GM19035 (cell line): ENCODE measurements around the gene CPLANE2.
"Not testable (repeated sequence)": the region's sequence is repeated elsewhere in the genome, so short reads cannot be mapped to it uniquely, and the experiment has no call there.

Source experiments
- ATAC-seq: cut with Tn5 transposase; IDR thresholded peaks from one replicate; pipeline ENCODE4 v1.9.1; 2021; ENCODE audit not compliant: unreplicated experiment

The CPLANE2 gene

DNA sequence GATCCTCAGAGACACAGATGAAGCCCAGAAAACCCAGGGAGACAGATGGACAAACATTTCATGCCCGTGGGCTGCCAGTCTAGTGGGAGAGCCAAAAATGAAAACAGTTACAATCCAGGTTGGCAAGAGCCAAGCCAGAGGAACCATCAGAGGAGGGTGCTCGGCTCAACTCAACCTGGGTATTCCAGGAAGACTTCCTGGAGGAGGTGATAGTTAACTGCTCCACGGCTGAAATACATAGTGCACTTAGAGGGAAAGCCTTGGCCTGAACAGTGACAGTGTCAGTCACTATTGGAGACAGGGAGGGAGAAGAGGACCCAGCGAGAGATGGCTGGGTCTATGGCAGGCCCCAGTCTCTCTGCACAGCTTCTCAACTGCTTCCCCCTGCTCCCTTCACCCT is 26.4 kb downstream of the CPLANE2 start:
- no peak for ATAC-seq

DNA sequence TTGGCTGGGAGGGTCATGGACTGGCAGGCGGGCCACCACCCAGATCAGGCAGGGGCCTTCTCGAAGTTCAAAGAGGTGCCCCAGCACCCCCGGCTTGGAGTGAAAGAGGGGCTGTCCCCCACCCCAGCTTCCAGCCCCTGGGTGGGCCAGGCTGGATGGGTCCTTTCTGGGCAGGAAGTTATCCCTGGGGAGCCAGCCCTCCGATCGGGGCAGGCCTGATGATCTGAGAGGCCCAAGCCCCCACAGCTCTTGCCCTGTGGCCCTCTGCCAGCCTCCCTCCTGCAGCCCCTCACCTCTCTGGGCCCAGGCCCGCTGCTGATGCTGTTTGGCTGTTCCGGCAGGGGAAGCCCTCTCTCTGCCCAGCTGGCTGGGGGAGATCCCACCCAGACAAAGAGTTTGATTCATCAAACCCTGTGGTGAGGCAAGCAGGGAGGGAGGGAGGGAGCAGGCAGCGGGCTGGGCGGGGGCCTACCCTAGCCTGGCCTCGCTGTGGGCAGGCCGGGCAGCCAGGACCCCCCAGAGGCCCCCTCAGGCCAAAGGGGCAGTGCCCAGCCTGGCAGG is 27.1 kb downstream of the CPLANE2 start:
- ATAC-seq: no peak

DNA sequence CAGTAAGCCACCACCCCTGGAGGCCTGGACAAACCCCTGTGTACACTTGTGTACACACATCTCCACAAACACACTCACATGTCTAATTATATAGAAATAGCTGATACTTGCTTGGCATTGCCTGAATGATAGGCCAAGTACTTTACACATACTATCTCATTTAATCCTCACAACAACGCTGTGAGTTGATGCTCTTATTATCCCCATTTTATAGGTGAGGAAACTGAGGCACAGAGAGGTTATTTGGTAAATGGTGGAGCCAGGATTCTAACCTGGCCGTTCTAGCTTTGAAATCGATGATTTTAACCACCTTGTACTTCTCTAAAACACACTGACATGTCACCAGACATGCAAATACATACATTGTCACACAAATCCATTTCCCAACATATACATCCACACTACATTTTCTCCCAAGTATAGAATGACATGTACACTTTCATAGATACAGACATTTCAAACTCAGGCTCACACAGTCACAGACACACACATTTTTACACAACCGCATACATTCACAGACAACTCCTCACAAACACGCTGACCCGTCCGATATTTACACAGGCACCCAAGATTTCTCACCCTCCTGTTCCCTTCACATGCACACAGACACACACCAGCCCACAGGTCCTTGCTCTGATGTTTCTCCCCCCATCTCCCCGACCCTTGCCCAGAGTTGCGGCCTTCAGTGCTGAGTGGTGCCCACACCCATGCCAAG is 27.7 kb downstream of the CPLANE2 start:
- ATAC-seq: no peak

DNA sequence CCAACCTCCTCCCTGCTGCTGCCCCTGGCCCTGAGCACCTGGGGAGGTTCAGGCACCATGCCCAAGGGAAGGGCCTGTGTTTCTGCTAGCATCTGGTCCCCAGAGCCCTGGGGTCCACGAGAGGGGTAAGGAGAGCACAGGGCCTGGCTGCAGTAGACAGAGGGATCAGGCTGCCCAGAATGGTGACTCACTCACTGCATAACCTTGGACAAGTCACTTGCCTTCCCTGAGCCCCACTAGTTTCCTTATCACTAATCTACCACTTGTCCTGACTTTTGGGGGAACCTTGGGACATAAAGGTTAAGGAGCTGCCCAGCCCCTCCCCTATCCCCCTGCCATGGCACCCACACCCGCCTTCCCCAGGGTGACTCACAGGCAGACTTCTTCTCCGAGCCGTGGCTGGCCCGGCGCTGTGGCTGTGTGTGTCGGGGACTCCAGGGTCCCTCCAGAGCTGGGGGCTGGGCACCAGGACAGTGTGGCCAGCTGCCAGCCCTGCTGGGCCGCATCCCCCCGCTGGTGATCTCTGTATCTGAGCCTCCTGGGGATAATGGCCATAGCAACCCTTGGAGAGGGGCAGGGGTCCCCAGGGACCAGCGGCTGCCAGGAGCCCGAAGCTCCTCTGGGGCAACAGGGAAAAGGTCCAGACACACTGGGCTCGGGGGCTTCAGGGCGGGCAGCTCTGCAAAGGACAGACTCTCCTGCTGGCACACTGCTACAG is 28.6 kb downstream of the CPLANE2 start:
- no peak for ATAC-seq

DNA sequence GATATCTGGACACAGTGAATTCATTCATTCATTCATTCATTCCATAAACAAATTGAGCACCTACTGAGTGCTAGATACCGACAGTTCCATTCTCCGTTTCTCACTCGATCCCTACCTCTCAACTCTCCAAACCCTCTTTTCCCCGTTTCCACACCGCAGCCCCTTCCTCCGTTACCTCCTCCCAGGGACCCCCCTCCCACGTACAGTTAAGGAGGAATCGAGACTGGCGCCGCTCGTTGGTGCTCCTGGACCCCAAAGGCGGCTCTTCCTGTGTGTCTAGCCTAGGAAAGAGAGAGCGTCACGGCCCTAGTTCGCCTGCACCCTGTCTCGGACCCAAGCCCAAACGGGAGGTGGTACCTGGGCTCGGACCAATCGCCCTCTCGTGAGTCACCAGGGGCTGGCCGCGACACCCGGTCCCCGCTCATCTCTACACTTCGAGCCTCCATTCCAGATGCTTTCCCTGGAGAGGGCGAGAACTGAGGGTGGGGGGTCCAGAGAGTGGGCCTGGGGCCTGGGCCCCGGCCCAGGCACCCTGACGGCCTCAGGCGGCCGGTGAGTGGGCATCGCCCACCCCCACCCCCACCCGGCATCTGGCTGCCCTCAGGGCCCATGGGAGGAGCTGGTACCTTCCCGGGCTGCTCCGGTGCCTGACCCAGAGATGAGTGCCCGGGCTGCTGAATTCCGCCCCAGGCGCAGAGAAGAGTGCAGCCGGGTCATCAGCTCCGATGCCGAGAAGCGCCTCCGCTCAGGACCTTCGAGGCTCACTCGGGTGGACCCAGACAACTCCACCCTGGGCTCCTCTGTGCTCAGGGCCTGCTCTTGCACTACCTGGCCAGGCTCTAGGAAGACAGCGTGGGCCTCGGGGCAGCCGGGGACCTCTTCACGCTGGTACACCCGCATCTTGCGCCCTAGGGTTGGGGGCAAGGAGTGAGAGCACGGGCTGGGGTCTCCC is 29.4 kb downstream of the CPLANE2 start:
- ATAC-seq: no peak

DNA sequence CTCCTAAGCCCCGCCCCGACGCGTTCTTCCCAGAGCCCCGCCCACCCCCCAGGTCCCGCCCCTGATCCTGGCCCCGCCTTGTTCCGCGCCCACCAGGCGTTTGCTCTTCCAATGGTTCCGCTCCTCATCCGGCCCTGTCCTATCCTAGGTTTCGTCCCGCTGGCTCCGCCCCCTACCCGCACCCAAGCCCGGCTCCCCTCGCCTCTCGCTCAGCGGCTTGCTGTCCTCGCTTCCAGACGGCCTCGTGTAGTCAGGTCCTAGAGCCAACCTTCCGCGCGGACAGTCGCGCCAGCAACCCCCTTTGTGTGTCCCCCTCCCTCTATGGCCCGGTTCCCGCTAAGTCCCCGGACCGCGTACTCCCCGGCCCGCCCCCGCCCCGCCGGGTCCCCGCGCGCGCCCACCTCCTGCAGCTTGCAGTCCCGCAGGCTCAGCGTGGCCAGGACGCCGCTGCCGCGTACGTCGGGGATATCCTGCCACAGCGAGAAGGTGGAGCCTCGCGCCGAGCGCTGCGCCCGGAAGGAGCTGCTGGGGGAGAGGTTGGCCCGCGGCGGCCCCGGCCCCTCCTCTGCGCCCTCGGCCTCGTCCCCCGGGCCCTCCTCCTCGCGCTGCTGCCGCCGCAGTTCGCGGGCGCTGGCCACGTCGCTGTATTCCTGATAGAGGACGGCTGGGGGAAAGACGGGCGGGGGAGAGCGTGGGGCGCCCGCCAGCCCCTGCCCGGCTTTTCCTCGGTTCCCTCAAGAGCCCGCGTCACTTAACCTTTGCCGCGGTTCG is 30.3 kb downstream of the CPLANE2 start:
- peak; percentile 70 for ATAC-seq

DNA sequence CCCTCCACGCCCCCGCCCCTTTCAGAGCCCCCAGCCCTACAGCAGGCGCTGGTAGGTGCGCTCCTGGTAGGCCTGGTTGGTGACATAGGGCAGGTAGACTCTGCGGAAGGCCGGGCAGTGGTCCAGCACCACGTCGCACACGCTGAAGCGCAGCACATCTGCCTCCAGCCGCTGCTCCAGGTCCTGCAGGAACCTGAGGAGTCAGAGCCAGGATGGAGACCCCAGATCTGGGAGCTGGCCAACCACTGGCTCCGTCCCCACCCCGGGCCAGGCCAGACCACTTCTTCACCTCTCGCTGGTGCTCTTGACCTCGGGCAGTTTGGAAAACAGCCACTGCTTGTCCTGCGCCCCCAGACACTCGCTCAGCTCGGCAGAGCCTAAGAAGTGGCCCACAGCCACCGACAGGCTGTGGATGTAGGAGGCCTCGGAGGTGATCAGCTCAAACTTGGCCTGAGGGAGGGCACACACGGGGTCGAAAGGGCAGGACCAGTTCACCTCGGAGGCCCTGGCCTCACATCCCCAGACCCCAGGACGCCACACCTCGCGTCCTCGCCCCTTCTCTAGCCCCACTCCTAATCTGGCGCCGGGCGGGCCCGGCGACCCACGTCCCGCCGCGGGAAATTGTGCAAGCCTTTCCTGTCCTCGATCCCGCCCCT is 31.0 kb downstream of the CPLANE2 start:
- ATAC-seq: peak; percentile 7

DNA sequence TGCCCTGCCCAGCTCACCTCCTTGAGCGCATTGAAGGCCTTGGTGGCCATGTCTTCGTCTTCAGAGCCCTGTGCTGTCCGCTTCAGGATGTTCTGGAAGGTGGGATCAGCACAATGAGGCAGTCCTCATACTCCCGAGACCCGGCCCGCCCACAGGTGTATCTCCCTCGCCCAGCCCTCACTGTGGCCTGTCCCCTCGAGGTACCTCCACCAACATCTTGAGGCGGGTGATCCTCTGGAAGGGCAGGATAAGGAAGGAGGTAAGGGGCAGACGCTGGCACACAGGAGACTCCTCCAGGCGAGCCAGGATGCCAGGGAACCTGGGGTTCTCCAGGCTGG is 31.7 kb downstream of the CPLANE2 start:
- no peak for ATAC-seq

DNA sequence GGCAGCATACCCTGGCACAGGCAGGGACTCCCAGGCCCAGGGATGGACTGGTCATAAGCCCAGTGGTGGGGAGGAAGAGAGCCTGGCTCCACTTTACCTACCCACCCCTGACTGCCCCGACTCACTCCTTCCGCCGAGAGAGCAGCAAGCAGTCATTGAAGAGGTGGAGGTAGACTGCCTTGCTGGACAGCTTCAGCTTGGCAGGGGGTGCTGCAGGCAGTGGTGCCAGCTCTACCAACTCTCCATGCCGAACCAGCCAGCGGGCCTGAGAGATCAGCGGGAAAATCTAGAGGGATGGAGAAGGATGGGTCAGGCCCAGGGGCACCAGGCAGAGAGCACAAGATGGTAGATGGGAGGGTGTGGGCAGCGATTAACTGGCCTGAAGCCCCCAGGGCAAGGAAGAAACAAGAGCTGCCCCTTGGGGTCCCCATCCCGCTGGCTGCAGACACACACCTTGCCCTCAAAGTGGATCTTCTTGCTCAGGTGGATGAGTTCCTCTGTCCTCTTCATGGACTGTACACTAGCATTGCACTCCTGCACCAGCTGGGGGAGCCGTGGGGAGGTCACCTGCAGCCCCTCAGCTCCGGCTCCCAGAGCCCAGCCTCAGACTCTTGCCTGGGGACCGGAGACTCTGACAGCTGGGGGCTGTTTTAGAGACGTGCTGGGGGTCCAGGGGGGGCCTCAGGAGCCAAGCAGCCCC is 32.2 kb downstream of the CPLANE2 start:
- no peak for ATAC-seq

DNA sequence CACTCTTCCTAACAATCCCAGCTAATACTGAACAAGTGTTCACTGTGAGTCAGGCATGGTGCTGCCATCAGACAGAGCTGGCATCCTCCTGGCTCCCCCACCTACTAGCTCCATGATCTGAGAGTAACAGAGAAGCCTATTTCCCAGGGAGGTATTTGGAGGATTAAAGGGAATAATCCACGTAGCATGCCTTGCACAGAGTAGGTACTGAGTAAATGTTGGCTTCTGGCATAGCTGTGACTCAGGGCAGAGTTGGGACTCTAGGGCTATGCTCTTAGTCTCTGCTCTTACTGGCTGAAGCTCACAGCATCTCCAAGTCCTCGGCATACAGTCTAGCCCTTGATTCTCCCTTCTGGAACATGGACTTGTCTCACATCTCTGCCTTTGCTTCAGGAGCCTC is 32.8 kb downstream of the CPLANE2 start:
- no peak for ATAC-seq

DNA sequence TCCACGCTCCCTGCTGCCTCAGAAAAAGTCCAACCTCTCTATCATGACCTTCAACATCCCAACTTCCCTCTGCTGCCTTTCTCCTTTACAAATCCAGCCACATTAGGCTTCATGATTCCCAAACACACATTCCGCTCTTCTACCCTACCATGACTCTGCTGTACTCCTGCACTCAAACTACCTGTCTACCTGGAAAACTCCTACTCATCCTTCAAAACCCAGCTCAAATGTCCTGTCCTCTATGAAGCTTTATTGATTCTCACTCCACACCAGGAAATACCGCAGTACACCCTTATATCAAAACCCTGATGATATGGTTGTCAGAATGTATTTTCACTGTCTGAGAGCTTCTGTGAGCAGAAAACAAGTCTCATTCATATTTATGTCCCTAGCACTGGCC is 33.4 kb downstream of the CPLANE2 start:
- no peak for ATAC-seq

DNA sequence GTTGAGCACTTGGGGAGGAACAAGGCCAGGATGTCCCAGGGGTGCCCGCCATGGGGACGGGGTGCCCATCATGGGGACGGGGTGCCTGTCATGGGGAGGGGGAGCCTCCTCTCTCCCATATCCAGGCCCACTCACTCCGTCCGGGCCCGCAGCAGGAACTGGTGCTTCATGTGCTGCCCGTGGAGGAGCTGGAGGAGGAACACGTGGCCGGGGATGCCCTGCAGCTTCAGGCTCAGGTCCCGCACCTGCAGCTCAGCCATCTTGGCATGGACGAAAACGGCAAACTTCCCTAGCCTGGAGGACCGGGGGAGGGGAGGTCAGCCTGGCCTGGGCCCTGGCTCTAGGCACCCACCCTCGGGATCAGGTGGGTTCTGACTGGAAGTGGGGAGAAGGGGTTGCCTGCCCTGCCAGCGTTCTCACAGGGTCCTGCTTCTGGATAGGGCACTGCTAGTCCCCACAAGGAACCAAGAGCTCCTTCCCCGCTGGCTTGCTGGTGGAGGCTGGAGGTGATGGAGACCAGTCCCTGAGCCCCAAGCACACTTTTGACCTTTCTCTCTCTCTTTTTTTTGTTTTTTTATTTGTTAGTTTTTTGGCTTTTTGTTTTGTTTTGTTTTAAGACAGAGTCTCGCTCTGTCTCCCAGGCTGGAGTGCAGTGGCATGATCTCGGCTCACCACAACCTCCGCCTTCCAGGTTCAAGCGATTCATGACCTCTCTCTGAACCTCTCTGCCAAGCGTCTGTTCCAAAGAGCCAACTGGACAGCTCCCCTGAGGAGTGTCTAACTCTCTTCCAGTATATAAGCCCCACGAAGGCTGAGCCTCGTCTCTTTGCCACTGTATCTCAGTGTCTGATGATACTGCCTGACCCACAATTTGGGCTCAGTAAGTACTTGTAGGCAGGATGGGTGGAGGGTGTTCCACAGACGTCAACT is 34.4 kb downstream of the CPLANE2 start:
- no peak for ATAC-seq

DNA sequence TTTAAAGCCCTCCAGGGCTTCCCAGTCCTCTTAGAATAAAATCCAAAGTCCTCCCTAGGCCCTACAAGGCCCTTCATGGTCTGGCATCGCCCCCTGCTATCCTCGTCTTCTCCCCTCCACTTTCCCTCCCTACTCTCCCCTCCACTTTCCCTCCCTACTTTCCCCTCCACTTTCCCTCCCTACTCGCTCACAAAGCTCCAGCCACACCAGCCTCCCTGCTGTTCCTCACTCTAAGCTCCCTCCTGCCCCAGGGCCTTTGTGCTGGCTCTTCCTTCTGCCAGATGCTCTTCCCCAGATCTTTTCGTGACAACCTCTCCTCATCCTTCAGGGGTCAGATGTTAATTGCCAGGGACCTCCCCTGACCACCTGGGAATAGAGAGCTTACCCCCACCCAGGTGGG is 37.3 kb downstream of the CPLANE2 start:
- ATAC-seq: no peak

DNA sequence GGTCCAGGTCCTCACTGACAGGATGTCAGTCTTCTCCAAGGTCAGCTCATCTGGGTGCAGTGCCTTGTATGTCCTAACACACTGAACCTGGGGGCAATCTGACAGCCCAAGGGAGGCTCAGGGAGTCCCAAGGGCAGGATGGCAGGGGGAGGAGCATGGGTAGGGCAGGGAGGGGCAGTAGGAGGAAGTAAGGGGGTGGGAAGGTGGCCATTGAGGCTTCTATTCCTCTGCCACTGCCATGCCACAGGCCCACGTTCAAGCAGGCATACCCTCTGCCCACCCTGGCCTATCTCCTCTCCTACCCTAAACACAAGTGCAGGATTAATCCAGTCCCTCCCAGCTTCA is 37.9 kb downstream of the CPLANE2 start:
- ATAC-seq: no peak

DNA sequence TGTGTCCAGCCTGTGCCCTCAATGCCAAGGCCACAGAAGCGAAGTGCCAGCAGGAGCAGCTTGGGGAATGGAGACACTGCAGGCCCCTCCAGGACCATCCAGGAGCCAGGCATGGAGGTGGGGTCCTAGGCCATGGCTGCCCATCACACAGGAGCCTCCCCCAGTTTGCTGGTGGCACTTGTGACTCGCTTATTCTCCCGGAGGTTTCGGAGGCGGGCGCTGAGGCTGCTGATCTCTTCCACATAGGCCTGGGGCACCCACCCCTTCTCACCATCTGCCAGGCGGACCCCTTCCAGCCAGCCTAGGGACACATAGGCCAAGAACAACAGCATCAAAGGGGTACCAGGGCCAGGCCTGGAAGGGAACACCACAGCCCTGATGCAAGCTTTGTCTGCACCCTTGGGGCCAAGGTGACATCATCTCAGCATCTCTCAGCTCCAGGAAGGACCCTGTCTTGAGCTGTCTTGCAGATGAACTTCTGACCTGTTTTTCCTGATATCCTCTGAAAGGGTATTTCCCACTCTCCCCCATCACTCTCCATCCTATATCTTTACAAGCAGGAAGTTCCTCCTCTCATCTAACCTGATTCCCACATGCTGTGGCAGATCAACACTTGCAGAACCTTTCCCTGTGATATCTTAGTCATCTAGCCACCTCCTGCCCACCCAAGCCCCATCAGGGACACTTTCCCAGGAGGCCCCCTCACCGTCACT is 38.4 kb downstream of the CPLANE2 start:
- ATAC-seq: no peak

DNA sequence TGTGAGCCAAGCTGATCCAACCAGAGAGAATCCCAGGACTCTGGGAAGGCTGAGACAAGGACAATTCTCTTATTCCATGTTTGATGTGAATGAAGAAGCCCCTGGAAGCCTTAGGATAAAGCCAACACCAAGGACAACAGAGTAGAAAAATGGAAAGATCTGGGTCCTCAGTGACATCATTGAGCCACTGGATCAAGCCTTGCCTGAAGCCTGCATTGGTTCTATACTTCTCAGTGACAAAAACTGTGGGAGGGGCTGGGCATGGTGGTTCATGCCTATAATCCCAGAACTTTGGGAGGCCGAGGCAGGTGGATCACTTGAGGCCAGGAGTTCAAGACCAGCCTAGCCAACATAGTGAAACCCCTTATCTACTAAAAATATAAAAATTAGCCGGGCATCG is 40.1 kb downstream of the CPLANE2 start:
- no peak for ATAC-seq

DNA sequence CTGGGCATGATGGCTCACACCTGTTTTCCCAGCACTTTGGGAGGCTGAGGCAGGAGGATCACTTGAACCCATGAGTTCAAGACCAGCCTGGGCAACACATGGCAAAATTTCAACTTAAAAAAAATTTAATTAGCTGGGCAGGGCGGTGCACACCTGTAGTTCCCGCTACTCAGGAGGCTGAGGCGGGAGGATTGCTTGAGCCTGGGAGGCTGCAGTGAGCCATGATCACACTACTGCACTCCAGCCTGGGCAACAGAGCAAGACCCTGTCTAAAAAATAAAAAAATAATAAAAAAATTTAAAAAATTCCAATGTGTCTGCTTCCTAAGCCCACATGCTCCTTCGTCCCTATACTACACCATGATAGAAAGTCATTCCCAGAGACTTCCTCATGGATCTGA is 40.8 kb downstream of the CPLANE2 start:
- ATAC-seq: not testable (repeated sequence)

DNA sequence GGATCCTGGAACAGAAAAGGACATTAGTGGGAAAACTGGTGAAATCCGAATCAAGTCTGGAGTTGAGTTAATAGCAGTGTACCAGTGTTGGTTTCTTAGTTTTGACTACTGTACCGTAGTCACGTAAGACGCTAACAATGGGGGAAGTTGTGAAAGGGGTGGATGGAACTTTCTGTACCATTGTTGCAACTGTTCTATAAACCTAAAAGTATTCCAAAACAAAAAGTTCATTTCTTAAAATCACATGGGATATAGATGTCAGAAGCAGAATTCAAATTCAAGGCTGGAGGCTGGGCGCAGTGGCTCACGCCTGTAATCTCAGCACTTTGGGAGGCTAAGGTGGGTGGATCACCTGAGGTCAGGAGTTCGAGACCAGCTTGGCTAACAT is 41.5 kb downstream of the CPLANE2 start:
- ATAC-seq: no peak
